ENCODE results near the gene SHLD1.

The SHLD1 gene

GRCh38 chr20:5859608-5860007, 109.4 kb downstream of the SHLD1 start:
- no peak for DNase-seq

- DNase-seq, result no peak
Observed at GRCh38 chr20:5862703-5863039, 112.5 kb downstream of the SHLD1 start.

DNA sequence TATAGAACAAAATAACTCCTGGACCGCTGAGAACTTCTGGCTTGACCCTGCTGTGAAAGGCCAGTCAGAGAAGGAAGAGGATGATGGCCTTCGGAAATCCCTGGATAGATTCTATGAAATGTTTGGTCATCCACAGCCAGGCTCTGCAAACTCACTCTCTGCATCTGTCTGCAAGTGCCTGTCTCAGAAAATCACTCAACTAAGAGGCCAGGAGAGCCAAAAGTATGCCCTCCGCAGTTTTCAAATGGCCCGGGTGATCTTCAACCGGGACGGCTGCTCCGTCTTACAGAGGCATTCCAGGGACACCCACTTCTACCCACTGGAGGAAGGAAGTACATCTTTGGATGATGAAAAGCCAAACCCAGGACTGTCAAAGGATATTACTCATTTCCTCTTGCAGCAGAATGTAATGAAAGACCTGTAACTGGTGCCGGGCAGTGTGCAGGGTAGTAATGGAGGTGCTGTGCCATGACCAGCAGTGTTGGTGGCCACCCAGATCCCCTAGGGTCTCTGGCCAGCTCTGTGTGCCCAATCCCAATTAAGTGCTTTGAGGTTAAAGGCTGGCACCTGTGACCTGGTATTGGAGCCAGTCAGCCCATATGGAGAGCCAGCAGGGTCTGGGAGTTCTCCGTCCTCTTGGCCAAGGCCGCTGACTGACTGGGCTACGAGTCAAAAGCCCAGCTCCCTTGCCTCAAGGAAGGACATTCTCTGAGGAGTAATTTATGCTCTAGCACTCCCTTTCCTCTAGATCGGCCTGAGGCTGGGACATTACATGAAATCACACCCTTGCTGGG, 113.0 kb downstream of the SHLD1 start:
- DNase-seq, result no peak

- DNase-seq, result no peak
Observed at GRCh38 chr20:5864428-5864827, 114.2 kb downstream of the SHLD1 start.

DNA sequence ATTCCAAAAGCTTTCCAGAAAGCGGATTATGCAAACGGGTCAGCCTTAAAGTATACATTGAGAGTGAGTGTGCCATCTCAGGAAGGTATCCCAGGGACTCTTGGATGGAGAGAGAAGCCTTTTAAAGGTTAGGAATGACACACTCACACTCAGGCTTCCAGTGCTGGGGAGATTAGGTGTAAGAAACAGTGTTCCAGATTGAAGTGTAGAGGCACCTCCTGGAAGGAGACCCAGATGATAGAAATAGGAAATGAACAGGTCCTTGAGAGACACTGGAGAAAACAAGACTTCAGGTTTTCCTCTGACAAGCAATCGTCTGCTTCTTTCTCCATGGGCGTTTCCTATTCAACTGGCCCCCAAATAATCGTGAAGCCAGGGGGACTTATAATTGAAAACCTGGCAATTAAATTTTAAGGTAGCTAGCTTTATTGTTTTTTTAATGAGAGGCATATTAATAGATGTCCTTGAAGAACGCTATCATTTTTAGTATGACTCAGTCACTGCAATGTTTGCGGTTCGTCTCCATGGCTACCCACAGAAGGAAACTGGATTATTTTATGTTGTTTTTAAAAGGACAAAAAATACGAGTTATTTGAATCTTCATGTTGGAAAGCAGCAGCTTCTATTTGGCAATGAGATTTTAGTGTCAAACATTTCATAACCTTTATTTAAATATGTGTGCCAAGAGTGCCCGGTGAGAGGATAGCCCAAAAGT, 114.8 kb downstream of the SHLD1 start:
- no peak for DNase-seq

GRCh38 chr20:5865604-5866003, 115.4 kb downstream of the SHLD1 start:
- no peak for DNase-seq

GRCh38 chr20:5870568-5870981, 120.4 kb downstream of the SHLD1 start:
- DNase-seq, result no peak

GRCh38 chr20:5871459-5872410, 121.5 kb downstream of the SHLD1 start:
- no peak for DNase-seq

- no peak for DNase-seq
Observed at GRCh38 chr20:5877128-5877527, 126.9 kb downstream of the SHLD1 start.

GRCh38 chr20:5880326-5880725, 130.1 kb downstream of the SHLD1 start:
- no peak for DNase-seq

DNA sequence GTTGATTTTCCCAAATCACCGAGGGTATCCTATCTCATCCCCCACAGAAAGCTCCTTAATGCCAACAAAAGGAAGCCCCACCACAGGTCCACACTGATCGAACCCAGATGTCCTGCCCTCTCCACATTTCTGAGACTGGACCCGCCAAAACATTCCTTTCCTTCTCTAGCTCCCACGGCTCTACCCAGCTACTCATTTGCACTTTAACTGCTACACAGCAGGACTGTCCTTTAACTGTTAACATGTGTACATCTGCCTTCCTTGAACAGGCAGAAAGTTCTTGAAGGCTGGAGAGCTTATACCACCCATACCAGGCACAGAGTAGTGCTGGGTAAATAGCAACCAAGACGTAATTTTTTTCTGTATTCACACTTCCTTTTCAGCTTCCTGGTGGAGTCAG, 131.5 kb downstream of the SHLD1 start:
- DNase-seq, result no peak

DNA sequence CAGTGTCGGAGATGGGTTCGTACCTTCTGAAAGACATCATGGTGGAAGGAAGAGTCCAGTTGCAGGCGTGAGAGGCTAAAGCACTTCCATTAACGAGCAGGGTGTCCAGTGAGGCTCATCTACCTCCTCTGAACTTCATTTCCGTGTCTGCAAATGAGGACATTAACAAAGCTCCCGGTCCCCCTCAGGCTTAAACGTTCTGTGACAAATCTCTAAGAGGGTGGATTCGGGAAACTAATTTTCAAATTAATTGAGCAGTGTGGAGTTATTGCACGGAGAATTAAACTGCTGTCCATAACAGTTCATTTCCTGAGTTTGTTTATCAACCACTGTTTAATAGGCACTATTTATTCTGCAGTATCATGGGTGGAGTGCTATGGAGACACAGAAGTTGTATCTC, 132.0 kb downstream of the SHLD1 start:
- DNase-seq, result no peak

- no peak for DNase-seq
Observed at GRCh38 chr20:5884465-5885335, 134.5 kb downstream of the SHLD1 start.

GRCh38 chr20:5885866-5886265, 135.7 kb downstream of the SHLD1 start:
- DNase-seq, result no peak

- no peak for DNase-seq
Observed at GRCh38 chr20:5886788-5887187, 136.6 kb downstream of the SHLD1 start.

GRCh38 chr20:5887386-5887785, 137.2 kb downstream of the SHLD1 start:
- DNase-seq, result no peak

DNA sequence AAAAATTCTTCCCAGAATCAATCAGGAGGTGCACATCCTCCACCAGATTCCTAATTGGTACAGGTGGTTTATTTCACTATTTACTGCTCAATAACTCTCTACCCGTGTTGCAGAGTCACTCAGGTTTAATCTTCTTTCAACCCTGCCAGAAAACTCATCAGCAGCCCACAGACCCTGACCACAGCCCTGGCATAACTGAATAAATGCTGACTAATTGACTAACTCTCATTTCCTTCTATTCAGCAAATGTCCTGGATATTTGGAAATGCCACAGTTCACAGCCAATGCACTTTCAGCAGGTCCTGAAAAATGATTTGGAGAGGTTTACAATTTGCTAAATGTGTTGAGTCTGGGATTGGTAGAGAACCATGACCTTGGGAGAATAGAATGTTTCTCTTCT, 137.8 kb downstream of the SHLD1 start:
- DNase-seq, result no peak

DNA sequence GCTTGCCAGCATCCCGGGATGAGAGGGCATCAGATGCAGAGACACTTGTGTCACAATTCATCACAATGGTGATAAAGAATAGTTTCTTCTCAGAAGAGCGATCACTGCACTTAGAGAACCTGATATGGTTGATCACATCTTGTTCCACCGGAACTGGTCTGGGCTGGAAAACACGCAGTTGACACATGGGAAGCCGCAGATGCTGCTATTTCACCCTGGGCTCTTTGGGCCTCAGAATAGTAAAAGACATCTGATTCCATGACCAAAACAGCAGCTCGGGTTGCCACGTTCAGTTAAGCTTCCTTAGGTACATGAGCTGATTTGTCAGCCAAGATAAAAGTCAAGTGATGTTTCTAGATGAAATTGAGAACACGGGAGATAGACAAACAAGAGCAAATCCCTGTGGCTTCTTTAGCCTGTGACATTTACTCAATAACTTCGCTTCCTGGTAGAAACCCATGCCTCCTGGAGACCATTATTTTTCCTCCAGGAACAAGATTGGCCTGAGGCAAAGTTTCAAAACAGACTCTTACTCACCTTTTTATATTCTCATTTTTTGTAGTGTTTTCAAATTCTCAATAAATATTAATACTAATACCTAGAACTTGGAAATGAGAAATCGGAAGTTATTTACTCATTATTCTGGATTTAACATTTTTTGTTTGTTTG, 140.7 kb downstream of the SHLD1 start:
- DNase-seq, result no peak

GRCh38 chr20:5893052-5893451, 142.9 kb downstream of the SHLD1 start:
- no peak for DNase-seq

DNA sequence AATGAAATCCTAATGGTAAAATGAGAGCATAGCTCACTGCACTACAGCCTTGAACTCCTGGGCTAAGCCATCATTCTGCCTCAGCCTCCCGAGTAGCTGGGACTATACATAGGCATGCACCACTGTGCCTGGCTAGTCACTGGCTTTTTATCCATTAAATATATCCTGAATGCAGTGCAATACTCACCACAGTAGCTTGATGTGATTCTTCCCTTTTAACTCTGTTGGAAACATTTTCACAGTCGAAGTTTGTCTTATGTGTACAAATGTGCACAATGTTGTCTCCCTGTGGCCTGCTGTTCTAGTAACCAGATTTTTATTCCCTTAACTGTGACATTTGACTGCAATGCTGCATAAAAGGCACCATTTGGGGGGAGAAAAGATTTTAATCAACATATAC, 143.4 kb downstream of the SHLD1 start:
- DNase-seq, result no peak

GRCh38 chr20:5895626-5896025, 145.4 kb downstream of the SHLD1 start:
- no peak for DNase-seq

- no peak for DNase-seq
Observed at GRCh38 chr20:5899444-5899843, 149.2 kb downstream of the SHLD1 start.
